HUES64 (cell line): ENCODE results near the gene KAT2A.

Experiments used
- H3K27ac ChIP-seq: 2 replicates; pipeline ENCODE4 v1.7.0; 2013; ENCODE audit warnings: low read depth, low read length, inconsistent platforms
- H3K27me3 ChIP-seq: 2 replicates; pipeline ENCODE4 v1.6.1; 2013; ENCODE audit warnings: mild to moderate bottlenecking, low read length; ENCODE audit not compliant: insufficient read depth
- H3K36me3 ChIP-seq: 2 replicates; pipeline ENCODE4 v1.6.1; 2013; ENCODE audit warnings: mild to moderate bottlenecking, low read length; ENCODE audit not compliant: insufficient read depth
- H3K4me1 ChIP-seq: 2 replicates; pipeline ENCODE4 v1.6.1; 2013; ENCODE audit warnings: mild to moderate bottlenecking, low read length, moderate library complexity; ENCODE audit not compliant: insufficient read depth
- H3K4me3 ChIP-seq: 2 replicates; pipeline ENCODE4 v1.5.1; 2013; ENCODE audit warnings: mild to moderate bottlenecking, low read length, moderate library complexity
- H3K9ac ChIP-seq: 2 replicates; pipeline ENCODE4 v1.6.1; 2013; ENCODE audit warnings: mild to moderate bottlenecking, low read depth, low read length
- H3K9me3 ChIP-seq: 2 replicates; pipeline ENCODE4 v1.6.1; 2013; ENCODE audit warnings: low read depth, low read length; ENCODE audit not compliant: insufficient read depth
- WGBS: fragments of 150-250, 120-280 bp; methylation state at CpG from one replicate; pipeline ENCODE4 v1.1.7; 2013; ENCODE audit warnings: missing lambda C conversion rate; 5-methylcytosine and 5-hydroxymethylcytosine counted together

Gene KAT2A

GRCh38 chr17:42081516-42082129, 39.5 kb downstream of the KAT2A start:
- Histone ChIP-seq H3K9ac (no peak overlapping the region), H3K9me3 (no peaks in the 10 kb centered on the region), H3K27ac (no peak overlapping the region), H3K4me3 (no peak overlapping the region), H3K27me3 (no peaks in the 10 kb centered on the region), H3K36me3 (no peaks in the 10 kb centered on the region), H3K4me1 (no peaks in the 10 kb centered on the region; the same call in 1 of the 2 replicates)
- WGBS: 92% methylated on average over 9 of the region's 9 CpGs

DNA sequence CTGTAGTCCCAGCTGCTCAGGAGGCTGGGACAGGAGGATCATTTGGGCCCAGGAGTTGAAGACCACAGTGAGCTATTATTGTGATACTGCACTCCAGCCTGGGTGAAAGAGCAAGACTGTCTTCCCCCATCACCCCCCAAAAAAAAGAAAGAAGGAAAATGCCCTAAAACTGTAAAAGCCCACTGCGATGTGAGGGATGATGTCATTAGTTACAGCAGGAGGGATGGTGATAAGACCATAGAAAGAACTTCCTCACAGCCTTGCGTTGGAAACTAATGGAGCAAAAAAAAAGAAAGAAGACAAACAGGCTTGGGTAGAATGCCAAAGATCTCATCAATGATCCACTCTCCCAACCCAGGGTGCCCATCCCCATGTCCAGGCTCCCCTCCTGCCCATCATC, 41.6 kb downstream of the KAT2A start:
- Histone ChIP-seq H3K36me3 (no peaks in the 10 kb centered on the region), H3K27me3 (no peaks in the 10 kb centered on the region), H3K4me3 (no peak overlapping the region), H3K9me3 (no peaks in the 10 kb centered on the region), H3K4me1 (no peaks in the 10 kb centered on the region; the same call in 1 of the 2 replicates), H3K27ac (no peak overlapping the region), H3K9ac (no peak overlapping the region)
- WGBS: 76% methylated on average over 2 of the region's 2 CpGs

GRCh38 chr17:42078396-42079043, 42.6 kb downstream of the KAT2A start:
- Histone ChIP-seq H3K9me3 (no peaks in the 10 kb centered on the region), H3K36me3 (no peaks in the 10 kb centered on the region), H3K9ac (no peak overlapping the region), H3K27me3 (no peaks in the 10 kb centered on the region), H3K27ac (no peak overlapping the region), H3K4me1 (no peaks in the 10 kb centered on the region; the same call in 1 of the 2 replicates), H3K4me3 (no peak overlapping the region)
- WGBS: 87% methylated on average over 8 of the region's 8 CpGs

DNA sequence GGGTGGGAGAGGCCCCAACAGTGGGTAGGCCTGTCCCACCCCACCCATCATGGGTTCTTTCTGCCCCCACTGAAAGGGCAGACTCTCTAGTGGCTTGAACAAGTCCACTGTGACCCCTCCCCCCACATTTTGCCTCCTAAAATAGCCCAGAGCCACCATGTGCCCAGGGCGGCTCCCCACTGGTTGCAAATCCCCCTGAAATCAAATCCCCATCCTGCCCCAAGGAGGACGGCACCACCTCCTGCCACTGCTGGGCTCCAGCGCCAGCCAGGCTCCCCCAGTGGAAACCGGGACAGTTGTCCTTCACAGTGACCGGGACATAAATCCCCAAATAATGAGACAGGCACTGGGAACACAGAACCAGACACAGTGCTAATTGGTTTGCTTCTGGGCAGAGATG, 43.4 kb downstream of the KAT2A start:
- Histone ChIP-seq H3K27me3 (no peaks in the 10 kb centered on the region), H3K4me1 (no peaks in the 10 kb centered on the region; the same call in 1 of the 2 replicates), H3K9ac (no peak overlapping the region), H3K36me3 (no peaks in the 10 kb centered on the region), H3K27ac (no peak overlapping the region), H3K4me3 (no peak overlapping the region), H3K9me3 (no peaks in the 10 kb centered on the region)
- 88% methylated on average over 5 of the region's 5 CpGs for WGBS

DNA sequence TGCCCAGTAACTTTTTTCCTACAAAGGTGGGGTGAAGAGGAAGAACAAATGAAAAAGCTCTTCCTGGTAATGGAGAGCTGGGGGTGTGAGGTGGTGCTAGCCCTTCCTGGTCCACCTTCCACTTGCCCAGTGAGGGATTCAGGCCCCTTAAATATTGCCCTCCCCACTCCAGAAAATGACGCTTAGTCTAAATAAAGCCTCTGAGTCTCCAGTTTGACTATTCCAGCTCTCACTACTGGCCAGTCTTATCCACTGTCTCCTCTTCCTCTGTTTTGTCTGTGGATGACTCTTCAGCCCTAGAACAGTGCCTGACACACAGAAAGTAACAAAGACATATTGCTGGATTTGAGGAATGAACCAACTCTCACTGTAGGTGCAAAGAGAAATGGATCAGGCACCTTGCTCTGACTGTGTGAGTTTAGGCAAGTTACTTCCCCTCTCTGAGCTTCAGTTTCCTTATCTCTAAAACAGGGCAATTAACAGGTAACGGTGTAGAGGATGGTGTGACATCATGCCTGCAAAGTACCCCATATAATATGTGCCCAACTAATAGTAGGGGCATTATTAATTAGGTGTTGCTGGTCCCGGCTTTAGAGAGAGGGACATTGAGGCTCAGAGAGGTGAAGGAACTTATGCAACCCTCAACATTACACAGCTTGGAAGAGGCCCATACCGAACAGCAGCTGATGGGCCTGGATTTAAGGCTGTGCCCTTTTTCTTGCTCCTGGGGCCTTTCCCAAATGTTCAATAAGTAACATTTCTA, 44.2 kb downstream of the KAT2A start:
- Histone ChIP-seq H3K4me1 (no peaks in the 10 kb centered on the region; the same call in 1 of the 2 replicates), H3K9me3 (no peaks in the 10 kb centered on the region), H3K4me3 (no peak overlapping the region), H3K36me3 (no peaks in the 10 kb centered on the region), H3K27ac (no peak overlapping the region), H3K9ac (no peak overlapping the region), H3K27me3 (peaks cover 3% of the 10 kb centered on the region; the same call in 1 of the 2 replicates)
- 93% methylated on average over 2 of the region's 4 CpGs for WGBS

- Histone ChIP-seq H3K4me1 (peaks cover 4% of the 10 kb centered on the region), H3K9ac (no peak overlapping the region), H3K27ac (no peak overlapping the region), H3K36me3 (no peaks in the 10 kb centered on the region), H3K27me3 (peaks cover 7% of the 10 kb centered on the region; the same call in 1 of the 2 replicates), H3K9me3 (no peaks in the 10 kb centered on the region), H3K4me3 (no peak overlapping the region)
- WGBS: 84% methylated on average over 6 of the region's 6 CpGs
Measured at GRCh38 chr17:42075789-42076188, 45.4 kb downstream of the KAT2A start.

GRCh38 chr17:42072323-42073187, 48.6 kb downstream of the KAT2A start:
- Histone ChIP-seq H3K9ac (0 out of 2 replicates have a peak overlapping the region, but pooled peaks have one; percentile 51), H3K9me3 (no peaks in the 10 kb centered on the region), H3K36me3 (no peaks in the 10 kb centered on the region), H3K4me1 (peaks cover 6% of the 10 kb centered on the region), H3K27ac (no peak overlapping the region), H3K27me3 (peaks cover 7% of the 10 kb centered on the region; the same call in 1 of the 2 replicates), H3K4me3 (peak overlapping the region; percentile 71)
- 4% methylated on average over 66 of the region's 67 CpGs for WGBS

- H3K4me1 ChIP-seq: peaks cover 8% of the 10 kb centered on the region; the same call in 1 of the 2 replicates
- WGBS: 18% methylated on average over 3 of the region's 3 CpGs
- no peaks in the 10 kb centered on the region for H3K9me3 ChIP-seq
- H3K4me3 ChIP-seq: peak overlapping the region; percentile 71
- H3K36me3 ChIP-seq: no peaks in the 10 kb centered on the region
- H3K27me3 ChIP-seq: peaks cover 7% of the 10 kb centered on the region; the same call in 1 of the 2 replicates
- H3K9ac ChIP-seq: no peak overlapping the region
- no peak overlapping the region for H3K27ac ChIP-seq
Measured at GRCh38 chr17:42071810-42072209, 49.4 kb downstream of the KAT2A start.

- H3K9ac ChIP-seq: no peak overlapping the region
- H3K27ac ChIP-seq: no peak overlapping the region
- peaks cover 8% of the 10 kb centered on the region; the same call in 1 of the 2 replicates for H3K4me1 ChIP-seq
- no peaks in the 10 kb centered on the region for H3K36me3 ChIP-seq
- peaks cover 7% of the 10 kb centered on the region; the same call in 1 of the 2 replicates for H3K27me3 ChIP-seq
- H3K9me3 ChIP-seq: no peaks in the 10 kb centered on the region
- WGBS: 83% methylated on average over 3 of the region's 3 CpGs
- H3K4me3 ChIP-seq: no peak overlapping the region
Measured at GRCh38 chr17:42068979-42069378, 52.2 kb downstream of the KAT2A start.

DNA sequence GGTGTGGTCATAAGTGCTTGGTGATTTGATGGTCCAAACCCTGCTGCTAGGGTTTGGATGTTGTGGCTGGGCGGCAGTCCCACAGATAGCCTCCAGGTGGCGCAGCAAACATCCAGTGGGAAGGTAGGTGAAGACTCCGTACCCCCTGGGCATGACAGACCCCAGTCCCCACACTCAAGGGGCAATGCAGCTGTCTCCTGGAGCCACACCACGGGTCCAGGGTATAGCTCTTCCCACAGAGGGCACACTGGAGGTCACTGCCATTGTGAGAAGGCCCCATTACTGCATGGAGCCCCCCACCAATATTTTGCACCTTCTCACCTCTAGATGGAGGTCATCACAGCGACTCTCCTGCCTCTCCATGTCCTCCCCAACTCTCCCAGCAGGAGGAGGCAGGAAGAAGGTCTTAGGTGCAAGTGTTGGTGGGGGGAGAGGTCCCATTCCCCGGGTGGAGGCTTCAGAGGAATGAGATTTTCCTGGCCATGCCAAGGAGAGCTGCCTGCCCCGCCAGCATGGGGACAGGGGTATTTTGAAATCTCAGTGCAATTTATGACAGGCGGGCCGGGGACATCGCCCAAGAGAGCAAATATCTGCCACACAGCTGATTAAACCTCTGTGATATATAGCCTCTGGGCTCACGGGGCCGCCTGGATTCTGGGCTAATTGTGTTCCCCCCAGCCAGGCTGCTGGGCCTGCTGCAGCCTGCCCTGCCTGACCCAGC, 53.6 kb downstream of the KAT2A start:
- 52% methylated on average over 11 of the region's 12 CpGs for WGBS
- no peaks in the 10 kb centered on the region for H3K9me3 ChIP-seq
- no peak overlapping the region for H3K4me3 ChIP-seq
- peaks cover 7% of the 10 kb centered on the region; the same call in 1 of the 2 replicates for H3K27me3 ChIP-seq
- H3K27ac ChIP-seq: no peak overlapping the region
- peaks cover 8% of the 10 kb centered on the region; the same call in 1 of the 2 replicates for H3K4me1 ChIP-seq
- H3K9ac ChIP-seq: no peak overlapping the region
- no peaks in the 10 kb centered on the region for H3K36me3 ChIP-seq
